A549 treated with CORT108297 at 1 μM for 4 hours (cell line): Measurements from ENCODE around the gene RPS6KA3. TPM values are rescaled to one million over a fixed set of nuclear protein-coding genes. Genes with fewer than 3 reads are reported as not detected.

Source experiments
- total RNA-seq: library from RNA; stranded (reverse); fragments of 200-300 nt; extraction: Qiagen RNA extraction; gene quantifications from 5 replicates; pipeline ENCODE4 v1.2.3, GENCODE V29; 2022

Gene RPS6KA3
- total RNA-seq, result 41.3 to 54.8 TPM (median 49.7 TPM) in 5 replicates

DNA sequence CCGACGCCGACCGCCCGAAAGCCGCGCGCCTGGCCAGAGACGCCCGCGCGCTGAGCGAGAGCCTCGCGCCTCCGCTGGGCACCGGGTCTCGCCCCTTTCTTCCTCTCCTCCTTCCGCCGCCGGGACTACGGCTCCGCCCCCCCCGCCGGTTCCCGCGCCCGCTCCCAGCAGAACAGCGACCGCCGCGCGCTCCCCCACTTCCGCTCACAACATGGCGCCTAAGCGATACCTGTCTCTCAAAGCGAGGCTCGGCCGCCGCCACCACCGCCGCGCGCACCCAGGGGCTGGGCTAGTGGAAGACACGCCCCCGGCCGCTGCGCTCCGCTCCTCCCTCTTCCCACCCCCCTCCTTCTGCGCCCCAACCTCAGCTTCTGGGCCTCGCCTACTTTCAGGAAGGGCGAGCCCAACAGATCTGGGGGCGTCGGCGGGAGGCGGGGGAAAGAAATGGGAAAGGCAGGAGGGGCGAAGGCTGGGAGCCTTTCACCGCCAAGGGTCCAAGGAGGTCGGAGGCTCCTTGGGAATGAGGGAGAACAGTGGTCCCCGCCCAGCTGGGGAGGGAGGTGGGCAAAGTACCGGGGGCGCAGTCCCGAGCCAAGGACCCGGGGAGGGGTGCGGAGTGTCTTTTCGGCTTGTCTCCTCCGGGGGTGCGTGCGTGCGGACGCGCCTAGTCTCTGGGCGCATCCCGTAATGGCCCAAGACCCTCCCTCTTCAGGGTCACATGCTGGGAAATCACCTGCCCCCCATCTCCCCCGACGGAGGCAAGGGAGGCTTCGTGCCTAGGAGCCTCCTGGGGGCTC lies at the start of gene RPS6KA3:
Gene RPS6KA3, minus strand, starts transcription at position 100 of the 797 bp plus-strand sequence. CDS start 277 bp downstream, outside the sequence.

DNA sequence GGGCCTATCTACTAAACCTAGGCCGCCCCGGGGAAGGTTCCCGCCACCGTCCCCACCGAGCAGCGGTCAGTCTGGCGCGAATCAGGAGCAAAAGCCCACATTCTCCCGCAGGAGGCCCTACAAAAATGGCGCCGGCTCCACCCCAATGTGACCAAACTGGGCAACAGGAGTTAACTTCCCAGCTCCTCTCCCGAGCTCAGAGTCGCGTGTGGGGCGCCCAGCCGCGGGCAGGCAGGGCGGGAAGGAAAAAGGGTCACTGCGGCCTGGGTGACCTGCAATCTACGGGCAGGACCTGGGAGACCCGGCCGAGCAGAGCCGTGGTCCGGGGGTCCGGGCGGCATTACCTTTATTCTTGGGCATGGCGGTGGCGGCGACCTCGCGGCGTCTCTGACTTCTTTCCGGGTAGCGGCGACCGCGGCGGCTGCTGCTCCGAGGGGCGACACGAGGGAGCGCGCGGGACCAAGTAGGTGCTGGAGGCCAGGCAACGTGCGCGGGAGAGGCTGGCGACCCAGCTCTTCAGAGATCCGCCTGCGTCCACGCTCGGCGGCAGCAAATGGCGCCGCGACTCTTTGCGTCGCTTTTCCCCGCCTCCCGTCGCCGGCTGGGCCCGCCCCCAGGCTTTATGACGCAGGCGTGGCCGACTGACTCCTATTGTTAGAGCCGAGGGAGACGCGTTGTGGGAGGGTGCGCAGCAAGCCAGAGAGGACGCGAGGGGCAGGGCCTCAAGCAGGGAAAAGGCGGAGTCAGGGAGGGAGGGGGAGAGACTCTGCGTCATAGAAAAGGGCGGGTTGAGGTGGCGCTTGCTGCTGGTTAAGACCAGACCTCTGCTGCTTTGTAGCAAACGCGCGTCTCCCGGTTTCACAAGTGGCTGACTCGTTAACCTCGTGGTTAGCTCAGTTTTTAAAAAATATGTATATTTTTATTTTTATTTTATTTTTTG lies 125.2 kb downstream of the RPS6KA3 start, which contains the start of gene EIF1AX:
Gene EIF1AX, minus strand, starts transcription at position 558 of the 940 bp plus-strand sequence. Its CDS starts 198 bp downstream, at position 360.

DNA sequence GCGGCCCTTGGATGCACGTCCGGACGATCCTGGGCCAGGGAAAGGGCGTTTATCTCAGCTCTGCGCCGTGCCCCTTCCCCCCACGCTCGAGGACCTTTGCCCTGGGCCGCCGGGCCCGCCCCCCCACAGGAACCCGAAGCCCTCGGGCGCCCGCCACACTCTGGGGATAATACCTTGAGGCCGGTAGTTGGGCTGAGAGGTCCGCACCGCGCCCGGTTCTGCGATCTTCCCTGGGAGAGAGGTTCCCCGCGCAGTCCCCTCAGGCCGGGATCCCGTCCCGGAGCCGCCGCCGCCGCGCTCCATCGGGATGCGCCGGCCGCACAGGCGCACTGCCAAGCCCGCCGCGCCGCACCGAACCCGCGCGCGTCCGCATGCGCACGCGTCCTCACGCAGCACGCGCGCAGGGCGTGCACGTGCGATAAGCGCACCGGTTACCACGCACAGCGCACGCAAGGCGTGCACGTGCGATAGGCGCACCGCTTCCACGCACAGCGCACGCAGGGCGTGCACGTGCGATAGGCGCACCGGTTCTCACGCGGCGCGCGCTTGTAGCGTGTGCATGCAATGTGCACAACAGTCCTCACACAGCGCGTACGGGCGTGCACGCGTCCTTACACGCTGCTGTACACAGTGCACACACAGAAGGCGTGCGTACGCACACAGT lies 150.0 kb downstream of the RPS6KA3 start, which contains the start of gene MAP7D2:
Gene MAP7D2, minus strand, starts transcription at position 331 of the 664 bp plus-strand sequence. Its CDS starts 28 bp downstream, at position 303.

Other genes starting within 250 kb of the RPS6KA3 start
- 5.2 to 6.4 TPM (median 6.0 TPM) in 5 replicates for gene MAP7D2, start 150.0 kb downstream of the RPS6KA3 start, total RNA-seq
- 96.0 to 117 TPM (median 99.0 TPM) in 5 replicates for gene EIF1AX, start 125.1 kb downstream of the RPS6KA3 start, total RNA-seq